ENCODE data around the gene AGRN.

The AGRN gene

GRCh38 chr1:1079408-1080121, 59.6 kb downstream of the AGRN start:
- no peak for DNase-seq (ENCODE audit: low read depth, low spot score)

GRCh38 chr1:1080122-1080757, 60.3 kb downstream of the AGRN start:
- no peak for DNase-seq (ENCODE audit: low read depth, low spot score)

GRCh38 chr1:1080951-1081310, 61.0 kb downstream of the AGRN start:
- no peak for DNase-seq (ENCODE audit: low read depth, low spot score)

- no peak for DNase-seq (ENCODE audit: low read depth, low spot score)
Measured at GRCh38 chr1:1081311-1082238, 61.7 kb downstream of the AGRN start.

GRCh38 chr1:1082239-1082775, 62.4 kb downstream of the AGRN start:
- DNase-seq (ENCODE audit: low read depth, low spot score), result no peak

- DNase-seq (ENCODE audit: low read depth, low spot score), result no peak
Measured at GRCh38 chr1:1082776-1083415, 63.0 kb downstream of the AGRN start.

GRCh38 chr1:1083416-1084371, 63.8 kb downstream of the AGRN start:
- DNase-seq (ENCODE audit: low read depth, low spot score), result no peak

- no peak for DNase-seq (ENCODE audit: low read depth, low spot score)
Measured at GRCh38 chr1:1084372-1085170, 64.7 kb downstream of the AGRN start.

- no peak for DNase-seq (ENCODE audit: low read depth, low spot score)
Measured at GRCh38 chr1:1085171-1085841, 65.4 kb downstream of the AGRN start.

- no peak for DNase-seq (ENCODE audit: low read depth, low spot score)
Measured at GRCh38 chr1:1085911-1086841, 66.3 kb downstream of the AGRN start.

GRCh38 chr1:1086911-1087341, 67.0 kb downstream of the AGRN start:
- no peak for DNase-seq (ENCODE audit: low read depth, low spot score)

- no peak for DNase-seq (ENCODE audit: low read depth, low spot score)
Measured at GRCh38 chr1:1087351-1088028, 67.6 kb downstream of the AGRN start.

GRCh38 chr1:1088029-1088800, 68.3 kb downstream of the AGRN start:
- no peak for DNase-seq (ENCODE audit: low read depth, low spot score)

GRCh38 chr1:1088801-1089680, 69.1 kb downstream of the AGRN start:
- DNase-seq (ENCODE audit: low read depth, low spot score), result no peak

GRCh38 chr1:1089731-1090423, 70.0 kb downstream of the AGRN start:
- DNase-seq (ENCODE audit: low read depth, low spot score), result no peak

All from activated CD4-positive, CD25-positive, alpha-beta regulatory T cell treated with anti-CD3 and anti-CD28 coated beads, Interleukin-2, amount 50 U/mL, for 16 hours (primary cell).